Measurements from ENCODE around the gene EPHA3. TPM values are rescaled to one million over a fixed set of nuclear protein-coding genes. Genes with fewer than 3 reads are reported as not detected.

EPHA3 gene
- total RNA-seq, 2 experiments from 2014 or later: not detected

DNA sequence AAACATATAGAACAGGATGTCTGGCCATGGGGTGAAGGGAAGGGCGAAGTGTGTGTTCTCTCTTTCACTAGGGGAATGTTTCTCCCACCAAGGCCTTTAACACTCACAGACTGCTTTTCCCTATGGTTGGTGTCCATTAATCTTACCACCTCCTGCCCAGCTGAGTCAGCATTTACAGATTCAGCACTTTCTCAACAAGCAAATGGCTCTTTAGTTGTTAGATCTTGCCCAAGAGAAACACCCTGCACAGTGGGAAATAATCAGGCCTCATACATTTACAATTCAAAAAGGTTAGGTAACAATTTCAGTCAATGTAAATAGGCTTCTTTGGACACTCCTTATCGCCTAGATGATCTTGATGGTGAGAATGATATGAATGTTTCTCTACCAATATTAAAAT, 418.2 kb downstream of the EPHA3 start:
- CTCF ChIA-PET: no interaction called here
- H3K27me3 Mint-ChIP-seq: no peaks in the 10 kb centered on the region
- intact Hi-C loops (cut with micrococcal nuclease): no loop called here
- no peaks in the 10 kb centered on the region for H3K4me1 Mint-ChIP-seq (ENCODE audit: low read depth)
- POLR2A ChIA-PET: no interaction called here
- H3K9me3 Mint-ChIP-seq: peaks cover 5% of the 10 kb centered on the region
- no peaks in the 10 kb centered on the region for H3K36me3 Mint-ChIP-seq
- H3K27ac Mint-ChIP-seq: no peak overlapping the region
- DNase-seq: no peak
- H3K4me3 Mint-ChIP-seq: no peak overlapping the region

DNA sequence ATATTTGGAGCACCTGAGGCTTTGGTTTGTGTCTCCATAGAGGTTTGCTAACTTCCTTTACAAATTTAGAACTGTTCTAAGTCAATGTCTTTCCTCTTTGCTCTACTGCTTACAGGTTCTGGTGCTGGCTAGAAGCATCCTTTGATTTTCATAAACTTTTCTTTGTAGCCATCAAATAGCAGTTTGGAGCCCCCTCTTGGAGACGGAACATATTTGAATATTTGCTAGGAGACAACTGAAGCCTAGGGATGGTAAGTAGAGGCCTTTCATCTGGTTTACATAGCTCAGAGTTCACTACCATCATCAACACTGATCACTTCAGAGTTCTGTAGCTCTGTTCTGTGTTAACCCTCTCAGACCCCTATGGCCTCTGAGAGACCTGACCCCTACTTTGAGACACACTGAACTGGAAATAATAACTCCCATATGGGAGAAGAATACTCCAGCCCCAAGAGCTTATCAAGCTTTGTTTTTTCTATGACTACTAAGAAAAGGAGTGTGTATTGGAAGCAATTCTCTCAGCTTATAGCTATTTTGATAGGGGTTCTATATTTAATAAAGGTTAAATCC, 420.4 kb downstream of the EPHA3 start:
- Mint-ChIP-seq H3K27ac (no peak overlapping the region), H3K4me1 (ENCODE audit: low read depth) (no peaks in the 10 kb centered on the region), H3K9me3 (peaks cover 5% of the 10 kb centered on the region), H3K4me3 (no peak overlapping the region), H3K27me3 (no peaks in the 10 kb centered on the region), H3K36me3 (no peaks in the 10 kb centered on the region)
- ChIA-PET POLR2A (no interaction called here), CTCF (no interaction called here)
- no peak for DNase-seq
- intact Hi-C loops (cut with micrococcal nuclease): no loop called here

Data from activated CD4-positive, alpha-beta memory T cell treated with anti-CD3 and anti-CD28 coated beads for 36 hours (primary cell).